Measurements from ENCODE around the gene MYD88. TPM values are rescaled to one million over a fixed set of nuclear protein-coding genes. Genes with fewer than 3 reads are reported as not detected.
A peak's percentile ranks its signal among the peaks of the same experiment; 100 is the strongest.

MYD88 gene
- 10.5 TPM for total RNA-seq

DNA sequence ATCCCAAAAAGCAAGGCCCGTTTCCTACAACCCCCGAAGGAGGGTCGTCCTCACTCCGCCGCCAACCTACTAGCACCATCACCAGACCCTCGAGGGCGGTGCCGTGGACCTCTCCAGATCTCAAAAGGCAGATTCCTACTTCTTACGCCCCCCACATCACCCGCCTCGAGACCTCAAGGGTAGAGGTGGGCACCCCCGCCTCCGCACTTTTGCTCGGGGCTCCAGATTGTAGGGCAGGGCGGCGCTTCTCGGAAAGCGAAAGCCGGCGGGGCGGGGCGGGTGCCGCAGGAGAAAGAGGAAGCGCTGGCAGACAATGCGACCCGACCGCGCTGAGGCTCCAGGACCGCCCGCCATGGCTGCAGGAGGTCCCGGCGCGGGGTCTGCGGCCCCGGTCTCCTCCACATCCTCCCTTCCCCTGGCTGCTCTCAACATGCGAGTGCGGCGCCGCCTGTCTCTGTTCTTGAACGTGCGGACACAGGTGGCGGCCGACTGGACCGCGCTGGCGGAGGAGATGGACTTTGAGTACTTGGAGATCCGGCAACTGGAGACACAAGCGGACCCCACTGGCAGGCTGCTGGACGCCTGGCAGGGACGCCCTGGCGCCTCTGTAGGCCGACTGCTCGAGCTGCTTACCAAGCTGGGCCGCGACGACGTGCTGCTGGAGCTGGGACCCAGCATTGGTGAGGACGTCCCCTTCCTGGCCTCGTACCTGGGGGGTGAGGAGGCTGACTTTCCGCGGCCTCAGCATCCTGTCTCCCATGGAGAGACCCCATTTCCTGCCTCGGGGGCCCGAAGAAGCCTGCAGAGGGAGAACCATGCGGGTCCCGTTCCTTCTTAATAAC is at the start of gene MYD88:
Gene MYD88, plus strand, starts transcription at position 313 of the 842 bp plus-strand sequence. Its CDS starts 40 bp downstream, at position 353.
- peak; percentile 57 for DNase-seq

DNA sequence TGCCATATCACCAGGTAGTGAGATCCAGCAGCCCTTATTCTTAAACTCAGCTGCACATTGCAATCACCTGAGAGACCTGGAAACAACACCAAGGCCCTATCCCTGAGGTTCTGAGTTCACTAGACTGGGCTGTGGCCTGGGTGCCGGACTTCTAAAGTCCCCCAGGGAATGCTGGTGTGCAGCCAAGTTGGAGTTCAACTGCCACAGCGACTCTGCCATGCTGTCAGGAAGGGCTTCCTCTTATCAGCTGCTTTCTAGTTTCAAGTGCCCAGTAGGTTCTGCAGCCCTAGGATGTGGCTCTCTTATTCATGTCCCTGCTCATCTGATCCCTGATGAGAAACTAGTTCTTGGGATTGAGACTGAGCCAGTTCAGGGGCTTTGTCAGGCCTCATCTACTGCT is 49.3 kb upstream of the MYD88 start:
- DNase-seq = no peak

DNA sequence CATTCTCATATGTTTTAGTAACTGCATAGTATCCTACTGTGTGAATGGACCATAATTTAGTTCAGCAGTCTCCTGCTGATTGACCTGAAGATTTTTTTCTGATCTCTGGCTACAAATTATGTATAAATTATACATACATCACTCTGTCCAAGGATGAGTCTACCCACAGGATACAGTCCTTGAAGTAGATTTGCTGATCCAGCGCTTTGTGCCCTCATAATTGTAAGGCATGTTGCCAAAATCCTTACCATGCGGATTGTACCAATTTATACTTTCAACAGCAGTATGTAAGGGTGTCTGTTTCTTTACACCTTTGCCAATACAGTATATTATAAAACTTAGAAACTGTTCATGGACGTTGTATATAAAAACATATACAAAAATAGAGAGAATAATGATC is 48.0 kb upstream of the MYD88 start:
- DNase-seq = no peak

DNA sequence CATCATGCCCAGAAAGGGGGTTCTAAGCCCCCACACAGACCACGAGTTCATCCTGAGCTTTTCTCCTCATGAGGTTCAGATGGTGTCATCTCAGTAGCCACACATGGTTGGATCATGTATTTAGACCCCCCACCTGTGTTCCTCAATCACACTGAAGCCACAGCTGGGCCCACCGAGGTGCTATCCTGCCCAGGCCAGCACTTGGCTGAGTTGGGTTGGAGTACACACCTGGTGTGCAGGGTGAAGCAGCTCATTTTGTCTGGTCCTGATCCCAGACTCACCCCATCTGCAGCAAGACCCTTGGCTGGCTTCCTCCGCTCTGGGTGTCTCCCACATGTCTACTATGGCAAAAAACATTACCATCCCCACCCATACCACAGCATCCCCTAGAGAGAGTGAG is 43.5 kb upstream of the MYD88 start:
- DNase-seq = no peak

DNA sequence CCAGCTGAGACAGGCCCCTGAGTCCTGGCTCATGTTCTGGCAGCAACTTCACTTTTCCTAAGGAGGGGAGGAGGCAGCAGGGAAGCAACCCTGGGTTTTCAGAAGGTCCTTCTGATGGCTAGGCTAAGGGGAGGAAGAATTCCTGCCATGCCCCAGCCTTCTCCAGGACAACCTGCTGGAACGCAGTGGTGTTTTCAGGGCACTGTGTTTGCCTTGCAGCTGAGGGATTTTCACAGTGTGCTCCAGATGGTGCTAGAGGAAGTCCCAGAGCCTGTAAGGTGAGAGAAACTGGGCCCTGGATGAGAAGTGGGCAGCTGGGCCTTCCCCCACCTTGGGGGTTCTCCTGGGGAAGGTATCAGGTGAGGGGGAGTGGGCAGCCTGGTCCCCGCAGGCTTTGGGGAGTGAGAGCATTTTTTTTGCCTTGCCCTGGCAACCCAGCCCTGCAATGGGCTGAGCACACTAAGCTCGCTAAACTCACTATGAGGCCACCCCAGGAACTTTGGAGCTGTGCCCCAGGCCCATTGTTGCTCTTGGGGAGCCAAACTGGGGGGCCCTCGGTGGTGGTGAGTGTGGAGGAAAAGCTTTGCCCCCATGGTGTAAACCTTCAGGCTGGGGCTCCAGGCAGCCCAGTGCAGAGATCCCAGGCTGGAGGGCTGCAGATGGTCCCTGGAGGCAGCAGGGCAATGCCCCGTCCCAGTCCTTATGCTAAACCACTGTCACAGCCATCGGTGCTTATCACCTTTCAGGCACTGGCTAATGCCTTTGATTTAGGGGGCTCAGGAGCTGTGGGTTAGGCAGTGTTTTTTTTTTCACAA is 42.6 kb upstream of the MYD88 start:
- no peak for DNase-seq

DNA sequence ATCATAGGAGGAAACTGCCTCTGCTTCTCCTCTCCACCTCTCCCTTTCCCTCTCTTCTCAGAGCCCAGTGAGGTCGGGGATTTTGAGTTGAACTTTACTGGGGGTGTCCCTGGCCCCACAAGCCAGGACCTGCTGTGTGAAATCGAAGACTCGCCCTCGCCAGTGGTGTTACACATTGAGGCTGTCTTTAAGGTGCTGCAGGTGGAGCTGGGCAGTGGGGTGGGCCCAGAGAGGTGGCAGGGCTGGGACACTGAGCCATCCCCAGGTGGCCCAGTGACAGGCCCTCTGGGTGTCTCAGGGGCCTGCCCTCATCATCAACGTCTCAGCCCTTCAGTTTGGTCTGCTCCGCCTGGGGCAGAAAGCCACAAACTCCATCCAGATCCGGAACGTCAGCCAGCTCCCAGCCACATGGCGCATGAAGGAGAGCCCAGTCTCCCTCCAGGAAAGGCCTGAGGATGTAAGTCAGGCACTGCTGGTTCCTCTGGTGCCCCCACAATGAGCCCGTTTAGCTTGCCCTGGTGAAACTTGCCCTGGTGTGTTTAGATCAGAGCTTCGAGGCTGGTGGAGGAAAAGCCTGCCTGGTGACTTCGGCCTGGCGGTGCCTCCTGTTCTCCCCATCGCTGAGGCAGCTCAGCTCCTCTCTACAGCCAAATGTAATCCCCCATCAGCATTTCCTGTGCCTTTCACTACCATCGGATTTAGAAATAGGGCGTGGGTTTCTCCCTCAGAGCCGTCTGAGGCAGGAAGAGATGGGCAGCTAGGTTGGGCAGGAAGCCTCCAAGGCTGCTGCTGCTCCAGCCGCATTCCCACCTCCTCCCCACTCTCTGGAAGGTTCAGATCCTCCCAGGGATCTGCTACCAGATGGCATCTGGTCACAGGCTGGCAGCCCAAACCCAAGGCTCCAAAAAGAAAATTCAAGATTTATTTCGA is 40.8 kb upstream of the MYD88 start:
- DNase-seq = no peak

DNA sequence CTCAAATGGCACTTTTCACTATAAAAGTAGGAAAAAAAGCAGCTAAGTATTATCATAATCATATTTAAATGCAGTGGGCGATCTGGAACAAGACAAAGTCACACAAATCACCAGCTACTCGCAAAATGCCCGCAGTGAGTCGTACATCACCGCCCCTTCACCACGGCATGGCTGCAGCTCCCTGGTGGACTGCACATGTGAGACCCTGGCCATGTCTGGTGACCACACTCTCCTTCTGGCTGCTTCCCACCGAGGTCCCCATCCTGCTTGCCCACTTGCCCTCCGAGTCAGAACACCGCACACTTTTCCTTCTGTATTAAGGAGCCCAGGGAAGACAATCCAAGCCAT is 40.1 kb upstream of the MYD88 start:
- no peak for DNase-seq

DNA sequence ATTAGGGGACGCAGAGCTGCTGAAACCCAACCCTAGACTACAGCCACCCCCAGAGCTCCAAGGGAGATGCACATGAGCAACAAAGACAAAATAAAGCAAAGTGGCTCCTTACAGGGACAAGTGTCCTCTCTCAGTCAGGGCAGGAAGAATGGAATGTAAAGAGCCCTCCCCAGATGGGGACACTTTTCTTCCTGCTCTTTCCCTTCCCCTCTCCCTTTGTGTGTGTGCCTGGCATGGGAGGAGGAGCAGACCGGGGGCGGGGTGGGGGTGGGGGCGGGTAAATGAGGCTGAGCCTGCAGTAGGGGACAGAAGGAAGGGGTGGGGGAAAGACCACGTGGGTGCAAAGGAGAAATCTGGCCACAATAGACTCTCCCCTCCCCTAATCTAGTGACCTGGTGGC is 38.9 kb upstream of the MYD88 start:
- DNase-seq = no peak

DNA sequence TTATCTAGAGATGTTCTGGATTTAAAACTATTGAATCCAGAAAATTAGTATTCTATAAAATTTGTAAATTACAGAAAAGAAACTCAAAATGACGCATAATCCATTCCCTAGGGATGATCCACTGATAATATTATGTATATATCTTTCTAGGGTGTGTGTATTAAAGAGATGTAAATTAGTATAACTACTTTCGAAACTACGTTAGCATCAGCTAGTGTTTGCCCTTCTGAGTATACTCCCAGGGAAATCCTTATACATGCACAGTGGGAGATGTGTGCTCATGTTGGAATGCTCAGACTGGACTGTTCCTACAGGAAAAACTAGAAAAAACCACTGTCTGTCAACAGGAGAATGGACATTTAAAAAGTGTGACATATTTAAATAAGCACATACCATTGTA is 38.0 kb upstream of the MYD88 start:
- DNase-seq = no peak

DNA sequence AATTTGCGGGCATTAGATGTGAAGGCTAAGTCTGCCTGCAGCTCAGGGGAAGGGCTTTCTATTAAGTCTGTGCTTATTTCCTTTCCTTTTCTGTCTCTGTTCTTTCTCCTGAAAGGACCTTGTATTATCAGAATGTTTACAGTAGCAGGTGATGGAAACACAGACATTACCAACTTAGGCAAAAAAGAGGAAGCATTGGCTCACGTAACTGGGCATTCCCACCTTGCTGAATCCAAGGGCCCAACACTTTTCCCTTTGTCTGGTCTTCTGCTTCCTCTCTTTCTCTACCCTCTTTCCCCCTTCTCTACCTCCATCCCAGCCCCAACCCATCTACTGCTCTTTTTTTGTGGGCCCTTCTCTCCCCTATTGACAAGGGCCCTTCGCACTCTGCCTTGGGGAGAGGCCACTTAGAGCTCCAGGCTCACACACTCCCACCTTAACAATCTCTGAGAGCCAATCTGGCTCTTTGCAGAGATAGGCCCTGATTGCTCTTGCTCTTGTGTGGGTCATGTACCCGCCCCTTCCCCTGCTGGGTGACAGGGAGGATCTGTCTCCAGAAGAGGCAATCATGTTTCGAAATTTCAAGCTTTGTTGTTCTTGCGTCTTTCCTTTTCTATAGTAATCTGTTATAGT is 36.5 kb upstream of the MYD88 start:
- no peak for DNase-seq

DNA sequence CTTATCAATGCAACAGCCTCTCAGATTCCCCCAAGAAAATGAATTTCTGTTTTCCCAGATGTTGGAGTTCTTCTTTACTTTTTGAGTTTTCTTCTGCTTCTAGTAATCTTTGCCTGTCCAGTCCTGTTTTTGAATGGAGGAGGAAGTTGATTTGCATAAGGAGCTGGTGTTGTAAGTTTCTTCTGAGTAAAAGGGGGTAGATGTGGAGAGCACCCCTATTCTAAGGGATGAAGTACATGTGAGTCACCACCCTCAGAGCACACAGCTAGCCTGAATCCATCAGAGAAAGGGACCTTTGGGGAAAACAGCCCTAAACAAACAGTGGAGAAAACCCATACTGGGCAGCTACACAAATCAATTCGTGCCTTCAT is 36.0 kb upstream of the MYD88 start:
- DNase-seq = no peak

DNA sequence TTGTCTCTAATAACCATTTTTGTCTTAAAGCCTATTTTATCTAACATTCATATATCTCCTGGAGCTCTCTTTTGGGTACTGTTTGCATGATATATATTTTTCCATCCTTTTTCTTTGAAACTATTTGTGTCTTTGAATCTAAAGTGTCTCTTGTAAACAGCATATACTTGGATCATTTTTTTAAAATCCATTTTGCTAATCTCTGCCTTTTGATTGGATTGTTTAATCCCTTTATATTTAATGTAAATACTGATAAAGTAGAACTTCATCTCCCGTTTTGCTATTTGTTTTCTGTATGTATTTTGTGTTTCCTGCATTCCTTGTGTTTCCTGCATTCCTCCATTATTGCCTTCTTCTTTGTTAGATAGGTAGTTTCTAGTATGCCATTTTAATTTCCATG is 32.9 kb upstream of the MYD88 start:
- DNase-seq = no peak

DNA sequence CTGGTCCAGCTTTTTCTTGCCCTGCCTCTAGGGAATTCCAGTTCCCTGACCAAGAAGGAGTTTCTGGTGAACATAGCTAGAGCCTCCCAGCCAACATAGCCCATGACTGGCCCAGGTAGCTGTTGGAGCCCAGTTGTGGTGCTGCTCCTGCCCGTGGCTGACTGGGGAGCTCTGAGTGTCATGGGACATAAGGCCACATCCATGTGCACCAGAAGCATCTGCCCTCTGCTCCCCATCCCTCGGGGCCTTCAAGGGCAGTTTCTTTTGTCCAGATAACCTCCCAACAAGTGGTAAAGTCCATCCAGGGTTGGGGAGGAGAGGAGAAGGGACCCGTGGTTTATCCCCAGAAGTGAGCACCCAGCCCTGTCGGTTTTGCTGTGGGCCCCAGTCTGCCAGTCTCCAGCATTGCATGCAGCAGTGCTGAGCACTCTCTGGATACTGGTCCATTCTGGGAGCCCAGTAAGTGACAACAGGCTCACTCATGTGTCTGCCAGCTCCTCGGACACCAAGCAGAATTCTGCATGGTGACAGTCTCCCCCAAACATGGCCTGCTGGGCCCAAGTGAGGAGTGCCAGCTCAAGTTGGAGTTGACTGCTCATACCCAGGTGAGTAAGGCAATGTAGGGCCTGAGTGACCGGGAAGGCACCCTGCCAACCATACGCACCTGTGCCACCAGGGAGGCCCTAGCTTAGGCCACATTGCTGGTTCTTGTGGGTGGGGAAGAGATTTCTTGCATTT is 30.4 kb upstream of the MYD88 start:
- no peak for DNase-seq

DNA sequence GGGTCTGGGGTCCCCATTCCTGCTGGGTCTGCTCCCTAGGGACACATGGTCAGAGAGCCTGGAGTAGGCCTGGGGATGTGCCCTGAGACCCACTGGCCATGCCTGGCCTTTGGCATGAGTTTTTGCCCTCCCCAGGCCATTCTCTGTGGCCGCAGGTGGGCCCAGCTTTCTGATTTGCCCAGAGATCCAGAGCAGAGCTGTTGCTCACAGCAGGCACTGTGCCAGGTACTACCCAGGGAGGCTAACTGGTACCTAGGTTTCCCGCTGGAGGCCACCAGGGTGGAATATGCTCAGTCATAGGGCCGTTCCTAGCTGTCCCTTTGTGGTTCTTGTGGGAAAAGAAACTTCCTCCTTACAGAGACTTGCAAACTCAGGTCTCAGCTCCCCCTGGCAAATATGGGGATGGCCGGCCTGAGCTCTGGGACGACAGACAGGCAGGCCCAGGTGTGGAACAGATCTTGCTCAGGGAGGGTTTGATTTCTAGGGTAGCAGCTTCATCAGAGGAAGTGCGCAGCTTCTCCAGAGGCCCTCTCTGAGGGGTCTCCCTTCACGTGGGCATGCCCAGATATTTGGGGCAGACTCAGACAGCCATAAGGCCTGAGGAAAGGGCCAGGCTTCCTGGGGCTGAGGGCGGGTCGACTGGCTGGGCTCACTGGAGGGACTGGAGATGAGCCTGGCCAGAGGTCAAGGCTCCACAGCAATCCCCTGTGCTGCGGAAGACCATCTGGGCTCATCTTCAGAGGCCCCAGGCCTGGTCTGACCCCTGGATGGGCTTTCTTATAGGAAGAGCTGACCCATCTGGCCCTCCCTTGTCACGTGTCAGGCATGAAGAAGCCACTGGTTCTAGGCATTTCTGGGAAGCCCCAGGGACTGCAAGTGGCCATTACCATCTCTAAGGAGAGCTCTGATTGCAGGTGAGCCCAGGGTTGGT is 29.5 kb upstream of the MYD88 start:
- DNase-seq = no peak

DNA sequence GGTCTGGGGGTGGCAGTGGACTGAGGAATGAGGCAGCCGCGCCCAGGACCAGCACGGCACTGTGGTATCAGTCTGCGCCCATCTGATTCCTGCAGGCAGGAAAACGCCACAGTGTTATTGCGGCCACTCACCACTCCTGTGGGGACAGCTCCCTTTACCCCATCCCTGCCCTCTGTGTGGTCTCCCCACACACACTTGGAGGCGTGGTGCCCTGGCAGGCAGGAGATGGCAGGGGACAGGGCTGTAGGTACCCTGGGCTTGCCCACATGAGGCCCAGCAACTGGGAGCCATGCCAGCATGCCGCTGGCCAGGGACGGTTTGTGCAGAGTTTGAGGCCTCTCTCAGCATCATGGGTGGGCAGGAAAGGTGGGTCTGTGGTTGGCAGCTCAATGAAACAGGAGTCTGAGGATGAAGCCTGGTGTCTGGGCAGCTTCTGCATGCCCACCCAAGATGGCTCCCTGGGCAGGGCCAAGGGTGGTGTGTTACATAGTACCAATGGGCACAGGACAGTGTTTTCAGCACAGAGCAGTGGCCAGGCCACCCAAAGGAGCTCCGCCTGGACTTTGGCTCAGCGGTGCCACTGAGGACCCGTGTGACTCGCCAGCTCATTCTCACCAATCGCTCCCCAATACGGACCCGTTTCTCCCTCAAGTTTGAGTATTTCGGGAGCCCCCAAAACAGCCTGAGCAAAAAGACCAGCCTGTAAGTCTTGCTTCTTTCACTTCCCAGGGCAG is 28.7 kb upstream of the MYD88 start:
- no peak for DNase-seq

DNA sequence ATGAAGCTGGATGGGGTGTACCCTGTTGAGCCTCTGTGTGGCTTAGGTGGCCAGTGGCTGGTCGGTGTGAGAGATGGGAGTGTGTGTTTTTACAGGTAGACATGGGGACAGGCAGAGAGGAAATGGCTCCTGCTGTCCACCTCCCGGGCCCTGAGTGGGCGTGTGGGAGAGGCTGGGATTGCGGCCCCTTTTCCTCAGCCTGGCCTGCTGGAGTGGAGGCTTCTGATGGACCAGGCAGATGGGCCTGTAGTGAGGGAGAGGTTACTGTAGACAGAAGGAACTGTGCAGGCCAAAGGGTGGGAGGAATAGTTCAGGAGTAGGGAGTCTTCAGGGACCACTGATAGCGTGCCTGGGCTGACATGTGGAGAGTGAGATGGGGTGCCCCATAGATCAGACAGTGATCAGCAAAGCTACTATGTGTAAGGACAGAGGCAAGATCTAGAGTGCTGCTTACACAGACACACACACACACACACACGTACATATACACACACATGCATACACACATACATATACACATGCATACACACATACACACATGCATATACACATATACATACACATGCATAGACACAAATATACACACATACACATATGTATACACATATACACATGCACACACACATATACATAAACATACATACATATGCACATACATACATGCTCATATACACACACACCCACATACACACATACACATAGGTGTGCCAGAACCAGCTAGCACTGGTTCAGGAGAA is 28.0 kb upstream of the MYD88 start:
- DNase-seq = no peak

DNA sequence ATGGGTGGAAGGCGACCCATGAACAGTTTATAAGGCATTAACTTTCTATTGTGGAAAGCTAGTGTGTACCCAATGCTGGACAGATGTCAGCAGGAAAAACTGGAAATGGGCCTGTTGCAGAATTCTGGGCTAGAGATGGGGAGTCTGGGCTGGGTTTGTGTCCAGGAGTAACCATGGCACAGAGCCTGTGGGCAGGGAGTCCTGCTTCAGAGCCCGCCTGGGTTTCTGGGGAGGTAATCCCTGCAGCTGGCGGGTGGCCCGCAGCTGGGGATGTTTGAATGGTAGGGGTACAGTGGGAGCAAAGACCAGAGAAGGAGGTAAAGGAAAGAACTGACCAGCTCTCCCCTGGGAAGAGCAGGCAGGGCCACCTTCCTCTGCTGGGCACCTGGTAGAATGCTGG is 27.3 kb upstream of the MYD88 start:
- DNase-seq = no peak

DNA sequence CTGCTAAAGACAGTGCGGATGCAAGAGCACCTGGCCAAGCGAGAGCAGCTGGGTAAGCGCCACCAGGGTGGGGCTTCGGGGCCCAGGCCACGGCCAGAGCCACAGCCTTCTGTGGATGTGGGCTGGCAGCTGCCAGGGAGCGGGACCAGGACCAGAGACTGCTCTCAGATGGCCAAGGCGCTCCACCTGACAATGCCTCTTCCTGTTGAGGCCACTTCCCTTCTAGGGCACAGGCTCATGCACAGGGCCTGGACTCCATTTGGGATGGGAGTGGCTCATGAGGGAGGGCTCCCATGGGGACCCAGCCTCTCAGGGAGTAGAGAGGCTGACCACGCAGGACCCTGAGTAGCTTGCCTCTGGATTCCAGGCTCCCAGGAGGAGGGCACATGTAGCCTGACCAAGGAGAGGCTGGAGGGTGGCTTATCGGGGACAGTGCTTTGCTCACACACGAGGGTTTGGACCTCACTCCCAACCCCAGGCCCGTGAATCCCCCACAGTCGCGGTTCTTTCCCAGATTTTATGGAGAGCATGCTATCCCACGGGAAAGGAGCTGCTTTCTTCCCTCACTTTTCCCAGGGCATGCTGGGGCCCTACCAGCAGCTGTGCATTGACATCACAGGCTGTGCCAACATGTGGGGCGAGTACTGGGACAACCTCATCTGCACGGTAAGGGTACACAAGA is 26.6 kb upstream of the MYD88 start:
- DNase-seq = no peak
